ENCODE measurements around the gene ST7. TPM values are rescaled to one million over a fixed set of nuclear protein-coding genes. Genes with fewer than 3 reads are reported as not detected.

ST7 gene
- total RNA-seq, 1 donor from 2014 or later, result 107 TPM

GRCh38 chr7:116938678-116939077, 14.6 kb upstream of the ST7 start:
- Mint-ChIP-seq H3K4me3 (ENCODE audit: unreplicated experiment) (no peak overlapping the region), H3K36me3 (ENCODE audit: unreplicated experiment) (no peaks in the 10 kb centered on the region), H3K9me3 (ENCODE audit: unreplicated experiment) (no peaks in the 10 kb centered on the region), H3K4me1 (ENCODE audit: low read depth, unreplicated experiment) (peaks cover 2% of the 10 kb centered on the region), H3K27me3 (ENCODE audit: unreplicated experiment) (no peaks in the 10 kb centered on the region), H3K27ac (ENCODE audit: unreplicated experiment) (no peak overlapping the region)
- DNase-seq, result no peak
- TF ChIP-seq CTCF (IDR thresholded peaks at IDR 0.05; ENCODE audit: partially characterized antibody, unreplicated experiment), result no peak

GRCh38 chr7:116940689-116941370, 12.5 kb upstream of the ST7 start:
- H3K27me3 Mint-ChIP-seq (ENCODE audit: unreplicated experiment), result no peaks in the 10 kb centered on the region
- TF ChIP-seq CTCF (IDR thresholded peaks at IDR 0.05; ENCODE audit: partially characterized antibody, unreplicated experiment), result no peak
- H3K27ac Mint-ChIP-seq (ENCODE audit: unreplicated experiment), result no peak overlapping the region
- no peak overlapping the region for H3K4me3 Mint-ChIP-seq (ENCODE audit: unreplicated experiment)
- no peaks in the 10 kb centered on the region for H3K9me3 Mint-ChIP-seq (ENCODE audit: unreplicated experiment)
- DNase-seq, result no peak
- H3K4me1 Mint-ChIP-seq (ENCODE audit: low read depth, unreplicated experiment), result no peaks in the 10 kb centered on the region
- no peaks in the 10 kb centered on the region for H3K36me3 Mint-ChIP-seq (ENCODE audit: unreplicated experiment)

- DNase-seq, result no peak
- Mint-ChIP-seq H3K4me1 (ENCODE audit: low read depth, unreplicated experiment) (no peaks in the 10 kb centered on the region), H3K36me3 (ENCODE audit: unreplicated experiment) (no peaks in the 10 kb centered on the region), H3K9me3 (ENCODE audit: unreplicated experiment) (no peaks in the 10 kb centered on the region), H3K4me3 (ENCODE audit: unreplicated experiment) (no peak overlapping the region), H3K27ac (ENCODE audit: unreplicated experiment) (no peak overlapping the region), H3K27me3 (ENCODE audit: unreplicated experiment) (no peaks in the 10 kb centered on the region)
- TF ChIP-seq CTCF (IDR thresholded peaks at IDR 0.05; ENCODE audit: partially characterized antibody, unreplicated experiment), result no peak
Measured at GRCh38 chr7:116942504-116942903, 10.8 kb upstream of the ST7 start.

GRCh38 chr7:116948934-116949333, 4.4 kb upstream of the ST7 start:
- no peaks in the 10 kb centered on the region for H3K4me1 Mint-ChIP-seq (ENCODE audit: low read depth, unreplicated experiment)
- peaks cover 1% of the 10 kb centered on the region for H3K9me3 Mint-ChIP-seq (ENCODE audit: unreplicated experiment)
- no peaks in the 10 kb centered on the region for H3K36me3 Mint-ChIP-seq (ENCODE audit: unreplicated experiment)
- no peak for TF ChIP-seq CTCF (IDR thresholded peaks at IDR 0.05; ENCODE audit: partially characterized antibody, unreplicated experiment)
- no peak for DNase-seq
- H3K27me3 Mint-ChIP-seq (ENCODE audit: unreplicated experiment), result no peaks in the 10 kb centered on the region
- no peak overlapping the region for H3K4me3 Mint-ChIP-seq (ENCODE audit: unreplicated experiment)
- no peak overlapping the region for H3K27ac Mint-ChIP-seq (ENCODE audit: unreplicated experiment)

- no peak overlapping the region for H3K27ac Mint-ChIP-seq (ENCODE audit: unreplicated experiment)
- no peak for DNase-seq
- H3K36me3 Mint-ChIP-seq (ENCODE audit: unreplicated experiment), result no peaks in the 10 kb centered on the region
- no peak overlapping the region for H3K4me3 Mint-ChIP-seq (ENCODE audit: unreplicated experiment)
- H3K4me1 Mint-ChIP-seq (ENCODE audit: low read depth, unreplicated experiment), result peaks cover 5% of the 10 kb centered on the region
- peaks cover 2% of the 10 kb centered on the region for H3K27me3 Mint-ChIP-seq (ENCODE audit: unreplicated experiment)
- no peak for TF ChIP-seq CTCF (IDR thresholded peaks at IDR 0.05; ENCODE audit: partially characterized antibody, unreplicated experiment)
- H3K9me3 Mint-ChIP-seq (ENCODE audit: unreplicated experiment), result peaks cover 2% of the 10 kb centered on the region
Measured at GRCh38 chr7:116949941-116950801, 3.1 kb upstream of the ST7 start.
